ENCODE results near the gene PLIN1. TPM values are rescaled to one million over a fixed set of nuclear protein-coding genes. Genes with fewer than 3 reads are reported as not detected.

The PLIN1 gene
- total and polyA plus RNA-seq, 2 of the 4 experiments (the other 2 are of a cell fraction), result under 0.01 to 0.07 TPM

GRCh38 chr15:89666858-89667705 is 12.1 kb downstream of the PLIN1 start:
- no peaks in the 10 kb centered on the region for H4K20me1 ChIP-seq (ENCODE audit: insufficient read depth, low read length)
- ATAC-seq (ENCODE audit: low read depth) (no peak), DNase-seq (no peak)
- peaks cover 0 to 6% of the 10 kb centered on the region in 2 experiments; a peak in 1 of 4 replicates for H3K79me1 ChIP-seq (ENCODE audit: low read depth in 1 of 2, low read length in 2 of 2)
- no peak overlapping the region for H3K23ac ChIP-seq (ENCODE audit: low read depth, low read length)
- H3K9ac ChIP-seq (ENCODE audit: low read depth, low read length), result no peak overlapping the region
- intact Hi-C loops (cut with micrococcal nuclease) (no loop called here), in situ Hi-C loops (cut with MboI; ENCODE audit: low sequenced_read_pairs) (no loop called here), dilution Hi-C loops (cut with HindIII; ENCODE audit: low sequenced_read_pairs, unreplicated experiment) (no loop called here)
- no peak overlapping the region for H3K4me3 ChIP-seq (ENCODE audit: insufficient read depth, low read depth, low read length)
- no peak overlapping the region for H3K27ac ChIP-seq (ENCODE audit: insufficient read depth, low read length)
- no peaks in the 10 kb centered on the region for H3K27me3 ChIP-seq (ENCODE audit: control insufficient read depth, insufficient read depth, low read length)
- no peak overlapping the region for H3K4me2 ChIP-seq (ENCODE audit: low read depth, low read length)
- 77% methylated on average over 3 of the region's 13 CpGs; no CpG with 5 or more reads in 1 of the 2 experiments for WGBS, 2 experiments (ENCODE audit: extremely low coverage in 2 of 2, insufficient read length in 1 of 2)
- ChIA-PET CTCF (no interaction called here), POLR2A (ENCODE audit: unreplicated experiment) (no interaction called here)
- peaks cover 15% of the 10 kb centered on the region for H3K9me1 ChIP-seq (ENCODE audit: insufficient read depth, low read length)
- no peak overlapping the region for H3K14ac ChIP-seq (replicated peaks; ENCODE audit: low read depth, low read length)
- H2BK120ac ChIP-seq (ENCODE audit: low read depth, low read length), result no peak overlapping the region
- no peak overlapping the region for H2AK9ac ChIP-seq (replicated peaks; ENCODE audit: low read depth, low read length, poor library complexity)
- no peak overlapping the region for H4K5ac ChIP-seq (ENCODE audit: low read depth, low read length)
- H2BK15ac ChIP-seq (ENCODE audit: low read depth, low read length), result no peak overlapping the region
- peaks cover 14% of the 10 kb centered on the region for H3K4me1 ChIP-seq (ENCODE audit: control insufficient read depth, insufficient read depth, low read length)
- no peak for TF ChIP-seq CHD1 (IDR thresholded peaks at IDR 0.05; ENCODE audit: low read depth, low read length)
- no peak for TF ChIP-seq MXI1 (IDR thresholded peaks at IDR 0.05; ENCODE audit: borderline replicate concordance, low read depth, low read length)
- TF ChIP-seq USF2 (IDR thresholded peaks at IDR 0.05; ENCODE audit: low read depth, low read length), result no peak
- TF ChIP-seq NFE2L2 (IDR thresholded peaks at IDR 0.05; ENCODE audit: low read depth, low read length), result no peak
- no peak for TF ChIP-seq SMC3 (IDR thresholded peaks at IDR 0.05; ENCODE audit: low read depth, low read length)
- TF ChIP-seq BHLHE40 (IDR thresholded peaks at IDR 0.05; ENCODE audit: low read depth, low read length), result no peak
- TF ChIP-seq ELK1 (IDR thresholded peaks at IDR 0.05; ENCODE audit: borderline replicate concordance, low read depth, low read length), result no peak
- no peak for TF ChIP-seq POLR2A (IDR thresholded peaks at IDR 0.05; ENCODE audit: low read depth, low read length)
- TF ChIP-seq FOS (IDR thresholded peaks at IDR 0.05; ENCODE audit: low read depth, low read length), result no peak
- no peak for TF ChIP-seq CEBPB (IDR thresholded peaks at IDR 0.05; ENCODE audit: low read depth, low read length)
- TF ChIP-seq MAZ (IDR thresholded peaks at IDR 0.05; ENCODE audit: borderline replicate concordance, low read depth, low read length), result no peak
- H3K4ac ChIP-seq (ENCODE audit: low read depth, low read length), result no peak overlapping the region
- H3K9me3 ChIP-seq (ENCODE audit: control insufficient read depth, insufficient read depth, low read length), result no peaks in the 10 kb centered on the region
- H3K18ac ChIP-seq (ENCODE audit: low read depth, low read length), result no peak overlapping the region
- H4K91ac ChIP-seq (ENCODE audit: insufficient read depth, low read depth, low read length), result no peak overlapping the region
- no peak overlapping the region for H2BK5ac ChIP-seq (ENCODE audit: low read depth, low read length, poor library complexity, severe bottlenecking)
- no peaks in the 10 kb centered on the region for H3K36me3 ChIP-seq (ENCODE audit: control insufficient read depth, insufficient read depth, low read length)
- no peak overlapping the region for H2BK20ac ChIP-seq (ENCODE audit: low read depth, low read length)
- no peak overlapping the region for H2AFZ ChIP-seq (replicated peaks; ENCODE audit: low read length, poor library complexity)
- H4K8ac ChIP-seq (ENCODE audit: low read depth in 2 of 2, low read length in 2 of 2), result no peak overlapping the region
- no TSS peak for BruUV-seq (replicated peaks)
- no peak overlapping the region for H2AK5ac ChIP-seq (ENCODE audit: low read depth, low read length)
- no peak overlapping the region for H3K56ac ChIP-seq (ENCODE audit: extremely low read depth, insufficient read depth, low read length)

Measured in IMR-90 (cell line).